Naive thymus-derived CD4-positive, alpha-beta T cell (primary cell): ENCODE measurements around the gene RACGAP1. TPM values are rescaled to one million over a fixed set of nuclear protein-coding genes. Genes with fewer than 3 reads are reported as not detected.

Experiments
- ATAC-seq: fragments of 150-1000 bp; cut with Tn5 transposase; 2 replicates; pipeline ENCODE4 v1.10.0; 2021; ENCODE audit warnings: mild to moderate bottlenecking, moderate library complexity
- CTCF ChIA-PET: fragments of 350-600 bp; sonication (Branson Sonifier 250); formaldehyde crosslinking; loops from one replicate; lab custom pipeline; 2021; ENCODE audit warnings: antibody characterized with exemption; lab: Charles Lee
- POLR2A ChIA-PET: fragments of 350-600 bp; sonication (Branson Sonifier 250); formaldehyde crosslinking; loops from one replicate; lab custom pipeline; 2021; ENCODE audit warnings: antibody characterized with exemption, inconsistent platforms; lab: Charles Lee
- DNase-seq, 9 donors: peaks; one replicate each; pipeline versions ENCODE4 v3.0.0 to v3.0.0-alpha.2; 2020 to 2022; ENCODE audit warnings: mixed read lengths in 1 of 9
- H3K27ac ChIP-seq: one replicate; pipeline ENCODE4 v1.7.0; 2013; ENCODE audit warnings: mild to moderate bottlenecking, low read depth, low read length, moderate library complexity
- H3K27me3 ChIP-seq, 2 donors: one replicate each; pipeline ENCODE4 v1.7.0; 2013; ENCODE audit warnings: low read length in 2 of 2, mild to moderate bottlenecking in 2 of 2, moderate library complexity in 2 of 2; ENCODE audit not compliant: control insufficient read depth in 2 of 2, insufficient read depth in 2 of 2
- H3K36me3 ChIP-seq, 3 experiments: 1 replicate in 2 of 3; 2 replicates in 1 of 3; pipeline ENCODE4 v1.7.0; 2013; ENCODE audit warnings: low read length in 3 of 3, mild to moderate bottlenecking in 3 of 3, moderate library complexity in 1 of 3; ENCODE audit not compliant: insufficient read depth in 3 of 3, control insufficient read depth in 2 of 3
- H3K4me1 ChIP-seq, 2 donors: one replicate each; pipeline ENCODE4 v1.7.0; 2013; ENCODE audit warnings: low read length in 2 of 2, mild to moderate bottlenecking in 2 of 2, moderate library complexity in 1 of 2; ENCODE audit not compliant: control insufficient read depth in 2 of 2, insufficient read depth in 2 of 2
- H3K4me3 ChIP-seq: 2 replicates; pipeline ENCODE4 v1.7.0; 2013; ENCODE audit warnings: mild to moderate bottlenecking, low read length
- H3K9me3 ChIP-seq, 3 experiments: 1 replicate in 2 of 3; 2 replicates in 1 of 3; pipeline ENCODE4 v1.7.0; 2013; ENCODE audit warnings: low read length in 3 of 3; ENCODE audit not compliant: control insufficient read depth in 2 of 3
- H3K27ac Mint-ChIP-seq, 9 donors: one replicate each; pipeline ENCODE4 v1.8.0; 2020 to 2022; ENCODE audit warnings: mixed read lengths in 9 of 9, mild to moderate bottlenecking in 8 of 9, moderate library complexity in 5 of 9, inconsistent platforms in 2 of 9
- H3K27me3 Mint-ChIP-seq, 5 donors: one replicate each; pipeline ENCODE4 v1.8.0; 2021 to 2022; ENCODE audit warnings: mixed read lengths in 5 of 5, mild to moderate bottlenecking in 1 of 5
- H3K36me3 Mint-ChIP-seq, 5 donors: one replicate each; pipeline ENCODE4 v1.8.0; 2020 to 2022; ENCODE audit warnings: mixed read lengths in 5 of 5, mild to moderate bottlenecking in 3 of 5, inconsistent platforms in 1 of 5
- H3K4me1 Mint-ChIP-seq, 7 donors: one replicate each; pipeline ENCODE4 v1.8.0; 2020 to 2022; ENCODE audit warnings: mixed read lengths in 7 of 7, mild to moderate bottlenecking in 3 of 7, inconsistent platforms in 1 of 7
- H3K4me3 Mint-ChIP-seq, 10 donors: one replicate each; pipeline ENCODE4 v1.8.0; 2020 to 2022; ENCODE audit warnings: mild to moderate bottlenecking in 10 of 10, mixed read lengths in 10 of 10, moderate library complexity in 6 of 10, inconsistent platforms in 2 of 10
- H3K9me3 Mint-ChIP-seq, 11 donors: one replicate each; pipeline ENCODE4 v1.8.0; 2020 to 2022; ENCODE audit warnings: mixed read lengths in 11 of 11, mild to moderate bottlenecking in 4 of 11, inconsistent platforms in 1 of 11, moderate library complexity in 1 of 11
- intact Hi-C, 2 donors: fragments of 100-400 bp; cut with micrococcal nuclease; formaldehyde crosslinking; loops; one replicate each; pipeline ENCODE4 v1.15.1; 2023
- polyA plus RNA-seq, 2 donors: library from polyadenylated mRNA; unstranded; fragments of 300-500 nt; fragmentation: Illumina TruSeq; gene quantifications; one replicate each; pipeline ENCODE4 v1.2.3, GENCODE V29; 2021
- total RNA-seq, 6 experiments: library from RNA in 5 of 6; stranded (reverse) in 5 of 6; gene quantifications; 1 replicate in 5 of 6; 2 replicates in 1 of 6; pipeline ENCODE4 v1.2.3 and lab custom pipeline; 2021 to 2026

The RACGAP1 gene
- total and polyA plus RNA-seq, 7 experiments from 2014 or later = 4.2 to 111 (median 8.6) TPM

- CTCF ChIA-PET = interaction anchor here (0.6 to 1.0 kb wide), 2 partner anchors 14 to 864 kb away, joined by 3 read pairs; no protein-coding TSS in a partner anchor
- Mint-ChIP-seq H3K27me3 (peaks cover 69 to 84% (median 73%) of the 10 kb centered on the region in 5 donors), H3K36me3 (peaks cover 0 to 6% (median 3%) of the 10 kb centered on the region in 5 donors), H3K27ac (no peak overlapping the region), H3K9me3 (peaks cover 0 to 6% (median 0%) of the 10 kb centered on the region in 11 donors), H3K4me3 (peak overlapping the region in 7 of 10 donors; percentile 21 to 85 (median 58)), H3K4me1 (peaks cover 5 to 10% (median 8%) of the 10 kb centered on the region in 7 donors)
- Histone ChIP-seq H3K27ac (no peak overlapping the region), H3K36me3 (no peaks in the 10 kb centered on the region), H3K27me3 (peaks cover 0 to 7% of the 10 kb centered on the region in 2 donors), H3K4me3 (no peak overlapping the region), H3K9me3 (no peaks in the 10 kb centered on the region), H3K4me1 (no peaks in the 10 kb centered on the region)
- intact Hi-C loops = no loop called here
- POLR2A ChIA-PET = interaction anchor here (0.6 kb wide), 1 partner anchor 951 kb away, joined by 3 read pairs; no protein-coding TSS in a partner anchor
- ATAC-seq (no peak), DNase-seq (no peak)
Measured at GRCh38 chr12:49959685-49960473, 65.4 kb downstream of the RACGAP1 start.

GRCh38 chr12:49957570-49957967, 67.7 kb downstream of the RACGAP1 start:
- no peak overlapping the region for H3K27ac Mint-ChIP-seq
- POLR2A ChIA-PET = interaction anchor here (0.7 kb wide), 1 partner anchor 12 kb away, joined by 3 read pairs; no protein-coding TSS in a partner anchor

GRCh38 chr12:49956663-49957569, 68.4 kb downstream of the RACGAP1 start:
- no peak overlapping the region for H3K4me3 ChIP-seq
- H3K27ac ChIP-seq = no peak overlapping the region
- H3K36me3 Mint-ChIP-seq = peaks cover 0 to 6% (median 3%) of the 10 kb centered on the region in 5 donors
- POLR2A ChIA-PET = interaction anchor here (0.7 kb wide), 1 partner anchor 12 kb away, joined by 3 read pairs; no protein-coding TSS in a partner anchor
- peaks cover 0 to 4% (median 0%) of the 10 kb centered on the region in 11 donors for H3K9me3 Mint-ChIP-seq
- intact Hi-C loops = no loop called here
- H3K4me3 Mint-ChIP-seq = no peak overlapping the region
- H3K27ac Mint-ChIP-seq = peak overlapping the region in 1 of 9 donors; percentile 36
- DNase-seq (no peak), ATAC-seq (no peak)
- no peaks in the 10 kb centered on the region for H3K36me3 ChIP-seq
- peaks cover 5 to 12% (median 8%) of the 10 kb centered on the region in 7 donors for H3K4me1 Mint-ChIP-seq
- CTCF ChIA-PET = interaction anchor here (1.4 to 1.7 kb wide), 2 partner anchors 9 to 11 kb away, joined by 3 to 4 read pairs; no protein-coding TSS in a partner anchor
- peaks cover 68 to 76% (median 69%) of the 10 kb centered on the region in 5 donors for H3K27me3 Mint-ChIP-seq
- no peaks in the 10 kb centered on the region for H3K9me3 ChIP-seq
- H3K4me1 ChIP-seq = no peaks in the 10 kb centered on the region
- H3K27me3 ChIP-seq = peaks cover 0 to 7% of the 10 kb centered on the region in 2 donors

More at GRCh38 chr12:49957570-49957967, 67.7 kb downstream of the RACGAP1 start:
- Histone ChIP-seq H3K9me3 (no peaks in the 10 kb centered on the region), H3K27ac (no peak overlapping the region), H3K4me3 (no peak overlapping the region), H3K36me3 (no peaks in the 10 kb centered on the region), H3K27me3 (peaks cover 0 to 7% of the 10 kb centered on the region in 2 donors), H3K4me1 (no peaks in the 10 kb centered on the region)
- ATAC-seq (no peak), DNase-seq (no peak)
- peaks cover 0 to 6% (median 3%) of the 10 kb centered on the region in 5 donors for H3K36me3 Mint-ChIP-seq
- no peak overlapping the region for H3K4me3 Mint-ChIP-seq
- peaks cover 5 to 12% (median 8%) of the 10 kb centered on the region in 7 donors for H3K4me1 Mint-ChIP-seq
- peaks cover 0 to 5% (median 0%) of the 10 kb centered on the region in 11 donors for H3K9me3 Mint-ChIP-seq
- CTCF ChIA-PET = interaction anchor here (1.4 to 1.7 kb wide), 2 partner anchors 10 to 12 kb away, joined by 3 to 4 read pairs; no protein-coding TSS in a partner anchor
- intact Hi-C loops = no loop called here
- H3K27me3 Mint-ChIP-seq = peaks cover 68 to 82% (median 71%) of the 10 kb centered on the region in 5 donors

GRCh38 chr12:49955899-49956662, 69.2 kb downstream of the RACGAP1 start:
- no peaks in the 10 kb centered on the region for H3K9me3 ChIP-seq
- no peak for ATAC-seq
- H3K4me3 ChIP-seq = no peak overlapping the region

GRCh38 chr12:49954863-49955830, 70.1 kb downstream of the RACGAP1 start:
- H3K9me3 ChIP-seq = no peaks in the 10 kb centered on the region
- ChIA-PET CTCF (interaction anchor here (1.1 to 1.6 kb wide), 2 partner anchors 9 to 12 kb away, joined by 3 to 4 read pairs; no protein-coding TSS in a partner anchor), POLR2A (no interaction called here)
- H3K9me3 Mint-ChIP-seq = peaks cover 0 to 3% (median 0%) of the 10 kb centered on the region in 11 donors
- no peaks in the 10 kb centered on the region for H3K36me3 ChIP-seq
- H3K27ac Mint-ChIP-seq = no peak overlapping the region
- intact Hi-C loops = no loop called here
- peaks cover 60 to 69% (median 65%) of the 10 kb centered on the region in 5 donors for H3K27me3 Mint-ChIP-seq
- ATAC-seq (no peak), DNase-seq (peak in 1 of 9 donors; percentile 1)
- no peak overlapping the region for H3K27ac ChIP-seq
- H3K4me3 ChIP-seq = no peak overlapping the region
- no peaks in the 10 kb centered on the region for H3K36me3 Mint-ChIP-seq
- H3K4me1 Mint-ChIP-seq = peaks cover 0 to 5% (median under 1%) of the 10 kb centered on the region in 7 donors
- peaks cover 0 to 7% of the 10 kb centered on the region in 2 donors for H3K27me3 ChIP-seq
- H3K4me3 Mint-ChIP-seq = no peak overlapping the region
- H3K4me1 ChIP-seq = no peaks in the 10 kb centered on the region

More at GRCh38 chr12:49955899-49956662, 69.2 kb downstream of the RACGAP1 start:
- Mint-ChIP-seq H3K27ac (no peak overlapping the region), H3K4me1 (peaks cover 5 to 12% (median 8%) of the 10 kb centered on the region in 7 donors), H3K9me3 (peaks cover 0 to 4% (median 0%) of the 10 kb centered on the region in 11 donors), H3K27me3 (peaks cover 68 to 75% (median 69%) of the 10 kb centered on the region in 5 donors), H3K4me3 (no peak overlapping the region), H3K36me3 (peaks cover 0 to 6% (median 3%) of the 10 kb centered on the region in 5 donors)
- no peak for DNase-seq
- H3K27me3 ChIP-seq = peaks cover 0 to 7% of the 10 kb centered on the region in 2 donors
- no peaks in the 10 kb centered on the region for H3K4me1 ChIP-seq
- POLR2A ChIA-PET = no interaction called here
- intact Hi-C loops = no loop called here
- H3K36me3 ChIP-seq = no peaks in the 10 kb centered on the region
- no peak overlapping the region for H3K27ac ChIP-seq
- CTCF ChIA-PET = no interaction called here
